ENCODE data around the gene IGDCC3. TPM values are rescaled to one million over a fixed set of nuclear protein-coding genes. Genes with fewer than 3 reads are reported as not detected.
"Not testable (repeated sequence)": the region's sequence is repeated elsewhere in the genome, so short reads cannot be mapped to it uniquely, and the experiment has no call there.

The IGDCC3 gene
- total RNA-seq, 2 experiments from 2014 or later, result not detected

DNA sequence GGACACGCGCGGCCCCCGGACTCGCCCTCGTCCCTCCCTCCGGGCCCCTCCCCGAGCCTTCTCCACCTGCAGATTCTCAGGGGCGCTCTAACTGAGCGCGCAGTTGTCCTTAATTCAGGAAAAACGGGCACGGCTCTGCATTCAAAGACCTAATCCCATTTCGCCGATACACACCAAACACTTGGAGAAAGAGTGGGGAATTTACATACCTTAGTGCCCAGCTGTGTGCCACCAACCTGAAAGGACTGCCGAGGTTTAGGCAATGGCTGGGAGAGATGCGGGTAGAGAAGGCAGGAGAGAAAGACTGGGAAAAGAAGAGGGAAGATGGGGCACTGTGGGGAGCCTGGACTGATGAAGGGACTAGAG, 21.8 kb downstream of the IGDCC3 start:
- peaks cover 58% of the 10 kb centered on the region for H3K27me3 Mint-ChIP-seq
- H3K9me3 Mint-ChIP-seq, result peaks cover 15% of the 10 kb centered on the region
- H3K36me3 Mint-ChIP-seq (ENCODE audit: low read depth), result peaks cover 8% of the 10 kb centered on the region
- DNase-seq, result no peak
- H3K4me3 Mint-ChIP-seq, result no peak overlapping the region
- H3K4me1 Mint-ChIP-seq, result peaks cover 6% of the 10 kb centered on the region
- ChIA-PET POLR2A (no interaction called here), CTCF (no interaction called here)
- H3K27ac Mint-ChIP-seq, result no peak overlapping the region

DNA sequence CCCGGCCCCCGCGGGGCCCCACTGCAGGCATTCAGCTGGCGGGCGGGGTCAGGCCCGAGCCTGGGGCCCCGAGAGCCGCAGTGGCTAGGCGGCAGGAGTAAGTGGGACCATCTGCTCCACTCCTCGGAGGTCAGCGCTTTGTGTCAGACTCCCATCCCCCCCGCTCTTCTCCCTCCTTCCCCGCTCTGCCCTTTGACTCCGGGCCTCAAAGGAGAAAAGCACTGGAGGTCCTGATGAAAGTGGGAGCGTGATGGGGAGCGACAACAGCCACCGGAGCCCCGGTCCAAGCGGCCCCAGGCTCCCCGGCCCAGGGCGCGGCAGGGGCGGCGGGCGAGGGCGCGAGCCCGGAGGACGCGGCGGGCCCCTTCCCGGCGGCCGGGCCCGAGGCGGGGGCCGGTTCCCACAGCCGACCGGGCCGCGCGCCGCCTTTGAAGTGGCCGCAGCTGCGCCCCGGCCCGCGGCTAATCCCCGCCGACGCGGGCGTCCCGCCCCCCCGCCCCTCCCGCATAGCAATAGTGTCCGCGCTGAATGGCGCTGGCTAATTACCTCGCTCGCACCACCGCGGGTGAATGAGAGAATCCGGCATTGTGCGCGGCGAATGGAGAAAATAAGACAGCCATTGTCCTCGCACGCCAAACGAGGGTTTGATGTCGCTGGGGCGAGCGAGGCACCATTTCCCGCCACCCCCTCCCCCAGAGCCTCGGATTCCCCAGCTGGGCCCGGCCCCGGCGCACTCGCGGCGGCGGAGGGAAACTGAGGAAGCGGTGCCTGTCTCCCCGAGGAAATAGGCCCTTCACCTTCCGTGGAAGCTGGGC, 22.4 kb downstream of the IGDCC3 start:
- Mint-ChIP-seq H3K27ac (no peak overlapping the region), H3K9me3 (peaks cover 15% of the 10 kb centered on the region), H3K4me3 (no peak overlapping the region), H3K4me1 (peaks cover 6% of the 10 kb centered on the region), H3K36me3 (ENCODE audit: low read depth) (peaks cover 8% of the 10 kb centered on the region), H3K27me3 (peaks cover 58% of the 10 kb centered on the region)
- POLR2A ChIA-PET, result no interaction called here
- DNase-seq, result no peak
- CTCF ChIA-PET, result interaction anchor here (0.6 kb wide), 1 partner anchor 85 kb away, joined by 3 read pairs; no protein-coding TSS in a partner anchor

DNA sequence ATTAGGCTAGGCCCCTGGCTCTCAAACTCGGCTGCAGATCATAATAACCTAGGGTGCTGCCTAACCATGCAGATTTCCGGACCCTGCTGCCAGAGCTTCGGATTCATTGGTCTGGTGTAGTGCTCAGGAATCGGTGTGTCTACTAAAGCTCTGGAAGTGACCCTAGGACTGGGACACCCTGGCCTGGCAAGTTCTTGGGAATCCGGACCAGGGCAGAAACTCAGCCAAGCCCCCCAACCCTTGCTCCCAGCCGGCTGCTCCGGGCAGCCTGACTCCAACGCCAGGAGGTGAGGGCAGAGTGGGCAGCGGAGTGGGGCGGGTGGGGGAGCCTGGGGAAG, 23.0 kb downstream of the IGDCC3 start:
- ChIA-PET POLR2A (no interaction called here), CTCF (interaction anchor here (0.6 kb wide), 1 partner anchor 85 kb away, joined by 3 read pairs; no protein-coding TSS in a partner anchor)
- H3K4me3 Mint-ChIP-seq, result no peak overlapping the region
- no peak for DNase-seq
- no peak overlapping the region for H3K27ac Mint-ChIP-seq
- H3K4me1 Mint-ChIP-seq, result peaks cover 6% of the 10 kb centered on the region
- H3K27me3 Mint-ChIP-seq, result peaks cover 56% of the 10 kb centered on the region
- peaks cover 8% of the 10 kb centered on the region for H3K36me3 Mint-ChIP-seq (ENCODE audit: low read depth)
- peaks cover 15% of the 10 kb centered on the region for H3K9me3 Mint-ChIP-seq

DNA sequence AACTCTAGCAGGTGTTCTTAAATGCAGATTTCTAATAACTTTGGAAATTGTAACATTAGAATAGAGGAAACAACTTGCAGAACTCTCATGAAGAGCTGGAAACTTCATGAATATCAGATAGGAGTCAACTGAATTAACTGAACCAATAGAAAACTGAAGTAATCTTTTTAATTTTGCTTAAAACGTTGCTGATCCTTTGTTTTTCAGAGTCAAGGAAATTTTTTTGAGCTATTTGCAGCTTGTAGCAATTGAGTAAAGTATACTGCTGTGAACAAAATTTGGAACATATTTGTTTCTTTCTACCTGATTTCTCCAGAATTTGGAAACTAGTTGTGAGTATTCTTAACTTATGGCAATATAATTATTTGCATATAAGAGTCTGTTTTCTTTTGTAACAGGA, 25.8 kb downstream of the IGDCC3 start:
- CTCF ChIA-PET, result interaction anchor here (1.4 kb wide), 1 partner anchor 14 kb away, joined by 4 read pairs; no protein-coding TSS in a partner anchor
- DNase-seq; H3K36me3 Mint-ChIP-seq (ENCODE audit: low read depth); H3K4me1 Mint-ChIP-seq; POLR2A ChIA-PET; H3K4me3 Mint-ChIP-seq; H3K27ac Mint-ChIP-seq: not testable (repeated sequence)
- peaks cover 15% of the 10 kb centered on the region for H3K9me3 Mint-ChIP-seq
- H3K27me3 Mint-ChIP-seq, result peaks cover 47% of the 10 kb centered on the region

DNA sequence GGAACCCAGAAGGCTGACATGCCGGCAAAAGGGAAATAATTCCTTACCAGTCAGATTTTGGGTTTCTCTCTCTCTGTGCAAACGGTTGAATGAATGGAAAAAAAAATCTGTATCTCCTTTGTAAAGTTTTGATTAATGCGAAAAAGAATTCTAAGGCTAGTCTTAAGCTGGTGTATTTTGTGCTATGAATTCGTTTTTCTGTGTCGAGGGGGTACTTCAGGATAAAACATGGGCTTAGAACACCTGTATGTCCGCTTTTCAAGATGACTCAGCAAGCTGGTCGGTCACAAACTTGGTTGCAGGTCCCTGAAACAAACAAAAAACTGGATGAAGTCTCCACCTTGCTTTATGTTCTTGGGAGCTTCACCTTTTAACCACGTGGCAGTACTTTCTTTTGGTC, 28.5 kb downstream of the IGDCC3 start:
- Mint-ChIP-seq H3K4me1 (no peaks in the 10 kb centered on the region), H3K4me3 (no peak overlapping the region), H3K27ac (no peak overlapping the region), H3K27me3 (peaks cover 31% of the 10 kb centered on the region), H3K9me3 (peaks cover 11% of the 10 kb centered on the region), H3K36me3 (ENCODE audit: low read depth) (peaks cover 5% of the 10 kb centered on the region)
- ChIA-PET POLR2A (no interaction called here), CTCF (interaction anchor here (1.9 kb wide), 2 partner anchors 10 to 11 kb away, joined by 4 to 5 read pairs; no protein-coding TSS in a partner anchor)
- no peak for DNase-seq

DNA sequence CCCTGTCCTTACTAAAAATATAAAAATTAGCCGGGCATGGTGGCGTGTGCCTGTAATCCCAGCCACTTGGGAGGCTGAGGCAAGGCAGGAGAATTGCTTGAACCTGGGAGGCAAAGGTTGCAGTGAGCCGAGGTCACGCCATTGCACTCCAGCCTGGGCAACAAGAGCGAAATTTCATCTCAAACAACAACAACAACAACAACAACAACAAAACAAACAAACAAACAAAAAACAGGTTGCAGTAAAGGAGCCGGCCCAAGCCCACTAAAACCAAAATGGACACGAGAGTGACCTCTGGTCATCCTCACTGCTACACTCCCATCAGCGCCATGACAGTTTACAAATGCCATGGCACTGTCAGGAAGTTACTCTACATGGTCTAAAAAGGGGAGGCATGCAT, 30.0 kb downstream of the IGDCC3 start:
- H3K9me3 Mint-ChIP-seq; DNase-seq; POLR2A ChIA-PET; H3K36me3 Mint-ChIP-seq (ENCODE audit: low read depth); H3K4me1 Mint-ChIP-seq; H3K27ac Mint-ChIP-seq; H3K4me3 Mint-ChIP-seq; CTCF ChIA-PET: not testable (repeated sequence)
- H3K27me3 Mint-ChIP-seq, result peaks cover 19% of the 10 kb centered on the region

DNA sequence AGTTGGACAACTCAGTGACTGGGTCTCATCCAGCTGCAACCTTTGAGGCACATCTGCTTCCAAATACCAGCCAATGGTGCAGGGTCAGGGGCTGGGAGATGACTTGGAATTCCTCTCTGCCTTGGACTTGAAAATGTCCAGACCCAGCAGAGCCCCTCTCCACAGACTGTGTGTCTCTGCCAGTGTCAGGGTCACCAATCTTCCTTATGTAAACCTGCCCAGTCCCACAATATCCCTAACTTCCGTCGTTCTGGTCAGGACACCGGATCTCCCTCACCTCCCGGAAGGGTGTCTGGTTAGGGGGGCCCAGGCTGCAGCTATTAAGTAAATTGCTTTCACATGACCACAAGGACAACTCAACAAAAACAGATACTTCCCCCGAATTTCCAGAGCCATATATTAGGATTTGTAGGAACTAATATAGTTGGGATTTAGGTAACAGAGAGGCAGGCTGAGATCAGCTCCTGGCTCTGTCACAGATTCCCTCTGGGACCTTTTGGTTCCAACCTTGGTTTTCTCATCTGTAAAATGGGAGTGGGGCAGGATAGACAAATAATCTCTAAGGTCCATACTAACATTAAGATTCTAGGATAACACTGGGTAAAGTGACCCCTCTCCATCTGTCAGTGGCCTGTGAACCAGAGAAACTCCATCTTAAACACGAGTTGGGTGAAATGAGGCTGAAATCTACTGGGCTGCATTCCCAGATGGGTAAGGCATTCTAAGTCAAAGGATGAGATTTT, 30.8 kb downstream of the IGDCC3 start:
- H3K36me3 Mint-ChIP-seq (ENCODE audit: low read depth), result no peaks in the 10 kb centered on the region
- H3K4me1 Mint-ChIP-seq, result no peaks in the 10 kb centered on the region
- peaks cover 14% of the 10 kb centered on the region for H3K27me3 Mint-ChIP-seq
- POLR2A ChIA-PET, result no interaction called here
- no peak overlapping the region for H3K4me3 Mint-ChIP-seq
- H3K9me3 Mint-ChIP-seq, result no peaks in the 10 kb centered on the region
- CTCF ChIA-PET, result no interaction called here
- no peak overlapping the region for H3K27ac Mint-ChIP-seq
- DNase-seq, result no peak

DNA sequence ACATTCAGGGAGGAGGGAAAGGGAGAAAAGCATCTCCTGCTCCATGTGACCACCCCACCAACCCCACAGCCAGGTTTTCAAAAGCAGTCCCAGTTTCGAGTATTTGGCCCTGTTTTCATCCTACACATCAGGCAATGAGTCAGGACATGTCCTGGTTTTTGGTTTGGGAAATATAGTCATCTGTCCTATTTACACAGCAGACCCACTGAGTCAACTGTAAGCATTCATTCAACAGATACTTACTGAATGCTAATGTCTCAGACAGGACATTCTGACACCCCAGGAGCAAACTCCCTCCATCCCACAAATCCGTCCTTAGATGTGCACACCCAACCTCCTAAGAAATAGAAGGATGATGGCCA, 32.9 kb downstream of the IGDCC3 start:
- POLR2A ChIA-PET, result no interaction called here

DNA sequence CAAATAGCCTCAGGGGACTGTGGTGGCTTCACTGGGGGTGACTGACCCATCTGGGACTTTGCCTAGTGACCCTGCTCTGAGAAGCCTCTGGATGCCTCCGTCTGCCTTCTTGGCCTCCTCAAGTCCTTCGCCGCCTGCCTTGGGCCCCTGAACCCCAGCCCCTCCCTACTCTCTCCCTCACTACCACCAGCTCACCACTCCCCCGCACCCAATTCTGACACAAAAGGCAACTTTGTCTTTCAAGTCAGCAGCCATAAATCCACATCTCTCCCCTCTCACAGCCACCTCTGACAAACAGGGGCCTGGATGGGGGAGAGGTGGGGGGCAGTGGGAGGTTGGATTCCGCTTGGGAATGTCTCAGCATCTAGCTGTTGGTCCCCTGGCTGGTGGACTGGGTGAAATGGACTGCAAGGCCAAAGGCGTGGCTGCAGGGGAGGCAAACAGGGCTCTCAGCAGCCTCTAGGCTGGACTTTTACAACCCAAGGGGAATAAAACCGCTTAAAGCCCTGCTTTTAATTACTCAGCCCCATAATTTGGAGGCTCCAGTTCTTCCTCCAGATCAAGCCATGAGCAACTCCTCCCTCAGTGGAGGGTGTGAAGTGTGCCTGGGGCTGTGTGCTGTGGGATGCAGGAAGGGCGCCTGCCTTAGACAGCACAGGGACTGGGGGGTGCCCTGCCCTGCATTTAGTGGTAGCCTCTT, 33.4 kb downstream of the IGDCC3 start:
- H3K27me3 Mint-ChIP-seq, result peaks cover 9% of the 10 kb centered on the region
- no peaks in the 10 kb centered on the region for H3K36me3 Mint-ChIP-seq (ENCODE audit: low read depth)
- ChIA-PET POLR2A (no interaction called here), CTCF (no interaction called here)
- H3K4me3 Mint-ChIP-seq, result no peak overlapping the region
- no peak for DNase-seq
- H3K9me3 Mint-ChIP-seq, result no peaks in the 10 kb centered on the region
- peaks cover 4% of the 10 kb centered on the region for H3K4me1 Mint-ChIP-seq
- H3K27ac Mint-ChIP-seq, result no peak overlapping the region

More for the DNA sequence above, 32.9 kb downstream of the IGDCC3 start:
- Mint-ChIP-seq H3K4me3 (no peak overlapping the region), H3K4me1 (peaks cover under 1% of the 10 kb centered on the region), H3K36me3 (ENCODE audit: low read depth) (no peaks in the 10 kb centered on the region), H3K27me3 (peaks cover 13% of the 10 kb centered on the region), H3K9me3 (no peaks in the 10 kb centered on the region), H3K27ac (no peak overlapping the region)
- CTCF ChIA-PET, result no interaction called here
- DNase-seq, result no peak

DNA sequence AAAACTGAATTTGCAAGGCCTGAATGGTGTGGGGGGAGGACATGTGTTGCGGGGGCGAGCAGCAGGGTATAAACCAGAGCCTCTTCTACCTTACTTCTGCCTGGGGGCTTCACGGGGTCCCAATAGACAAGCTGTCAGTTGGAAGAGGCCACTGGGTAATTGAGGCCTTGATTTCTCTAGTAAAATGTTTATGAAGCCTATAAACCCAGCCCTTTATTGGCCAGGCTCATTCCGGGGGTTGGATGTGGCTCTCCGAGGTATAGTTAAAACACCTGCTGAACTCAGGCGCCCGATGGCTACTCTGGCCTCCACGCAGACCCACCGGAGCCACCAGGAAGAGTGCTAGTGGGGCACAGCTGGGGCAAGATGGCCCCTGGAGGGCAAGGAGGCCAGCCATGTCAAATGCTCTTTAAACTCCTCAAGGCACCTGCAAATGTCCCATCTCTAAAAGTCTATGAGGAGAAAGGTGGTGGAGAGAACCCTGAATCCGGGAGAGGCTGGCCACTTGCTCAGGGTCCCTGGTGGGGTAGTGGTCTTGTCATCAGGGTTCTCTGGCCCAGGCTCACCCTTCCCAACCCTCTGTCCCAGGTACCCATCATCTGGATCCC, 34.3 kb downstream of the IGDCC3 start:
- Mint-ChIP-seq H3K27ac (no peak overlapping the region), H3K36me3 (ENCODE audit: low read depth) (no peaks in the 10 kb centered on the region), H3K27me3 (peaks cover 5% of the 10 kb centered on the region), H3K4me3 (no peak overlapping the region), H3K4me1 (peaks cover 4% of the 10 kb centered on the region), H3K9me3 (no peaks in the 10 kb centered on the region)
- no peak for DNase-seq
- ChIA-PET CTCF (no interaction called here), POLR2A (no interaction called here)

DNA sequence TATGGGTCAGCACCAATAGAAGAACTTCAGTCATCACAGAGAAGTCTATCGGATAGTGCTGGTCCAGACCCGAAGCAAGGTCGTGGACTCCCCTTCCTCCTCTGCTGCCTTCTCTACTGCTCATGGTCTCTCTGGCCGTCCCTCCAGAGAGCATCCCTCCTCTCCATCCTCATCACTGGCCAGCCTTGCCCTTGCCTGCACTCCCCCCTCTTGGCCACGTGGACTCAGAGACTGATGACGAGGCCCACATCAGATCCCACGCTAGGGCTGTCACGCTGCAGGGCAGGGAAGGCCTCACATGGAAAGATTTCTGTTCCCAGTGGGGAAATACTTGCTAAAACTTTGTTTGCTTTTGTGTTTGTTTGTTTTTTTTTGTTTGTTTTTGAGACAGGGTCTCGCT, 35.3 kb downstream of the IGDCC3 start:
- no peak for DNase-seq
- Mint-ChIP-seq H3K4me1 (peaks cover 4% of the 10 kb centered on the region), H3K27me3 (peaks cover 5% of the 10 kb centered on the region), H3K36me3 (ENCODE audit: low read depth) (no peaks in the 10 kb centered on the region), H3K27ac (no peak overlapping the region), H3K9me3 (no peaks in the 10 kb centered on the region), H3K4me3 (no peak overlapping the region)
- CTCF ChIA-PET, result no interaction called here
- POLR2A ChIA-PET, result no interaction called here

DNA sequence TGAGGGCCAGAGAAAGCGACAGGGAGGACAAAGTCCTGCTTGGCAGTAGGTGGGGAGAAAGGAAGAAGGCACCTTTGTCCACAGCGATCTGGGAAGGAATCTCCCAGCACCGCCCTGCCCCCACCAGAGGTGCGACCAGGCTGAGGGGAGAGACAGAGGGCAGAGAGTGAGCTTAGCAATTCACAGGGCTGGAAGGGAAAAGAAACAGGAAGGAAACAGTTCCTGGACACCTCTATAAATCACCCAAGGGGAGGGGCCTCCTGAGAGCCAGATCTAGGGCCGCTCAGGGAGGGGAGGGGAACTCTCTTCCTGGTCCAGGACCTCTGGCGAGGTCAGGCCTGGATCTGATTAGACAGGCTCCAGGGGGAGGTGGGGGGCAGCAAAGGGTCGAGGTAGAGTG, 37.9 kb downstream of the IGDCC3 start:
- Mint-ChIP-seq H3K27ac (no peak overlapping the region), H3K36me3 (ENCODE audit: low read depth) (no peaks in the 10 kb centered on the region), H3K9me3 (no peaks in the 10 kb centered on the region), H3K4me1 (peaks cover 4% of the 10 kb centered on the region), H3K4me3 (no peak overlapping the region), H3K27me3 (peaks cover 1% of the 10 kb centered on the region)
- DNase-seq, result no peak
- ChIA-PET CTCF (no interaction called here), POLR2A (no interaction called here)

DNA sequence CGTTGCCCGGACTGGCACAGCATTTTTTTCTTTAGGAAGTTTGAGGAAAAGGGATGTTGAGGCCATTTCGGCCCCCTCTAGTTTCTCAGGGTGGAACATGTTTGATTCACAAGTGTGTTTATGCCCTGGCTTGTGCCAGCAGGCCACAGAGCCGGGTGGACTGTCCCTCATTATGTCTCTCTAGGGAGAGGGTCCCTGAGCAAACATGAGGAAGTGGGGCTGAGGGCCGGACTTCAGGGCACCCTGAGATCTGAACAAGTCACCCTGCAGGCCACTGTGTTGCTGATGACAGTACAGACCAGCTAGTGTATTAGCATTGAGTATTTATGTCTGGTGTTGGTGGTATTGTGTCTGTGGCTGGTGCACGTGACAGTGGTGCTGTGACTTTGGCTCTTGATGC, 38.4 kb downstream of the IGDCC3 start:
- no peak for DNase-seq
- peaks cover 4% of the 10 kb centered on the region for H3K4me1 Mint-ChIP-seq
- ChIA-PET POLR2A (no interaction called here), CTCF (no interaction called here)
- H3K4me3 Mint-ChIP-seq, result no peak overlapping the region
- H3K27ac Mint-ChIP-seq, result no peak overlapping the region
- no peaks in the 10 kb centered on the region for H3K9me3 Mint-ChIP-seq
- H3K27me3 Mint-ChIP-seq, result peaks cover 1% of the 10 kb centered on the region
- no peaks in the 10 kb centered on the region for H3K36me3 Mint-ChIP-seq (ENCODE audit: low read depth)

All from activated CD4-positive, alpha-beta T cell treated with anti-CD3 and anti-CD28 coated beads, Interleukin-2, amount 10 ng/mL, durations not matched to agents 7 days and 5 days (primary cell).